ENCODE data around the gene LCN15. TPM values are rescaled to one million over a fixed set of nuclear protein-coding genes. Genes with fewer than 3 reads are reported as not detected.
A peak's percentile ranks its signal among the peaks of the same experiment; 100 is the strongest.

Gene LCN15
- total RNA-seq, 1 donor from 2014 or later, result not detected

DNA sequence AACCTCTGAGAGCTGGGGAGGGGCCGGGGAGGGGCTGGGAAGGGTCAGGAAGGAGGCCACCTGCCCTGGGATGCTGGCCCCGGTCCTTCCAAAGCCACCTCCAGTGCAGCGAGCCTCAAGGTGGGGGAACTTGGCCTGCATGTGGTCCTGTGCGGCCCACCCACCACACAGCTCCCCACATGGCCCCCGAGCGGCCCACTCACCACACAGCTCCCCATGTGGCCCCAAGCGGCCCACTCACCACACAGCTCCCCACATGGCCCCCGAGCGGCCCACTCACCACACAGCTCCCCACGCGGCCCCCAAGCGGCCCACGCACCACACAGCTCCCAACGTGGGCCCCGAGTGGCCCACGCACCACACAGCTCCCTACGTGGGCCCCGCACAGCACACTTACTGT, 19.5 kb downstream of the LCN15 start:
- Mint-ChIP-seq H3K27ac (no peak overlapping the region), H3K27me3 (ENCODE audit: insufficient read depth, low read depth) (peaks cover 4% of the 10 kb centered on the region), H3K9me3 (no peaks in the 10 kb centered on the region), H3K4me3 (no peak overlapping the region), H3K36me3 (no peaks in the 10 kb centered on the region), H3K4me1 (no peaks in the 10 kb centered on the region)
- H3K9ac ChIP-seq, result no peak overlapping the region
- H4K20me1 ChIP-seq (ENCODE audit: low read depth), result no peaks in the 10 kb centered on the region
- H3K36me3 ChIP-seq, result no peaks in the 10 kb centered on the region
- peaks cover 6% of the 10 kb centered on the region for H3K27me3 ChIP-seq
- H3K9me3 ChIP-seq (ENCODE audit: low read depth), result no peaks in the 10 kb centered on the region
- H2AFZ ChIP-seq (replicated peaks), result no peak overlapping the region
- no peak overlapping the region for H3K4me2 ChIP-seq
- H3F3A ChIP-seq (ENCODE audit: low read depth), result no peaks in the 10 kb centered on the region
- no peak overlapping the region for H3K4me3 ChIP-seq
- no peak overlapping the region for H3K27ac ChIP-seq
- TF ChIP-seq EZH2phosphoT487 (IDR thresholded peaks at IDR 0.05) (no peak), EZH2 (IDR thresholded peaks at IDR 0.05) (no peak)
- TF ChIP-seq, protein P1, sequence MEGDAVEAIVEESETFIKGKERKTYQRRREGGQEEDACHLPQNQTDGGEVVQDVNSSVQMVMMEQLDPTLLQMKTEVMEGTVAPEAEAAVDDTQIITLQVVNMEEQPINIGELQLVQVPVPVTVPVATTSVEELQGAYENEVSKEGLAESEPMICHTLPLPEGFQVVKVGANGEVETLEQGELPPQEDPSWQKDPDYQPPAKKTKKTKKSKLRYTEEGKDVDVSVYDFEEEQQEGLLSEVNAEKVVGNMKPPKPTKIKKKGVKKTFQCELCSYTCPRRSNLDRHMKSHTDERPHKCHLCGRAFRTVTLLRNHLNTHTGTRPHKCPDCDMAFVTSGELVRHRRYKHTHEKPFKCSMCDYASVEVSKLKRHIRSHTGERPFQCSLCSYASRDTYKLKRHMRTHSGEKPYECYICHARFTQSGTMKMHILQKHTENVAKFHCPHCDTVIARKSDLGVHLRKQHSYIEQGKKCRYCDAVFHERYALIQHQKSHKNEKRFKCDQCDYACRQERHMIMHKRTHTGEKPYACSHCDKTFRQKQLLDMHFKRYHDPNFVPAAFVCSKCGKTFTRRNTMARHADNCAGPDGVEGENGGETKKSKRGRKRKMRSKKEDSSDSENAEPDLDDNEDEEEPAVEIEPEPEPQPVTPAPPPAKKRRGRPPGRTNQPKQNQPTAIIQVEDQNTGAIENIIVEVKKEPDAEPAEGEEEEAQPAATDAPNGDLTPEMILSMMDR (IDR thresholded peaks at IDR 0.05), result no peak
- DNase-seq (ENCODE audit: low spot score), result no peak
- H3K79me2 ChIP-seq (ENCODE audit: low read depth), result no peaks in the 10 kb centered on the region
- peaks cover 11% of the 10 kb centered on the region for H3K4me1 ChIP-seq

DNA sequence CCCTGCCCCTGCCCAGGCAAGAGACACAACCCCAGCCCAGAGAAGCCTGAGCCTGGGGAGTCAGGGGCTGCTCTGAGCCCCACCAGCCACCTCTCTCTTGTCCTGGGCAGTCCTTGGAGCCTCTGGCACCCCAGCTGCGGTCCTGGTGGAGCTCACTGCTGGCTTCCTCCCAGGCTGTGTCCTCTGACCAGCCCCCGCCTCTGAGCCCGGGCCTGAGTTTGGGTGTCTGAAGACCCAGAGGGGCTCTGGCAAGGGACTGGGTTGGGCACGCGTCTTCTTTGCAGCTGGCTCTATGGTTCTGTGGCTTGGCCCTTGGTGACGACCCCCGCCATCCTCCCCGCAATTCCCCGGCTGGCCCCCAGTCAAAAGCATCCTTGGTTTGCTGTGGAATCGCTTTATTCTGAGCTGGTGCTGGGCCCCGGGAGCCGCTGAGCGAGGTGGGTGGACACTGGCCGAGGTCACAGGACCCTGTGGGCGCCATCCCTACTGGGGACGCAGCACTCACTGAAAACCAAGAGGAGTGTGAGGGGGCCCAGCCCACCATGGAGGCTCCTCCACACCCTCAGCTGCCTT, 20.6 kb downstream of the LCN15 start:
- Mint-ChIP-seq H3K4me3 (no peak overlapping the region), H3K9me3 (no peaks in the 10 kb centered on the region), H3K4me1 (no peaks in the 10 kb centered on the region), H3K27me3 (ENCODE audit: insufficient read depth, low read depth) (peaks cover 2% of the 10 kb centered on the region), H3K36me3 (no peaks in the 10 kb centered on the region), H3K27ac (no peak overlapping the region)
- no peak overlapping the region for H2AFZ ChIP-seq (replicated peaks)
- TF ChIP-seq, protein P1 (IDR thresholded peaks at IDR 0.05), result no peak
- TF ChIP-seq EZH2 (IDR thresholded peaks at IDR 0.05) (no peak), EZH2phosphoT487 (IDR thresholded peaks at IDR 0.05) (no peak)
- H3K4me3 ChIP-seq, result no peak overlapping the region
- no peaks in the 10 kb centered on the region for H3F3A ChIP-seq (ENCODE audit: low read depth)
- H3K27me3 ChIP-seq, result peaks cover 6% of the 10 kb centered on the region
- H3K27ac ChIP-seq, result no peak overlapping the region
- H4K20me1 ChIP-seq (ENCODE audit: low read depth), result no peaks in the 10 kb centered on the region
- H3K9ac ChIP-seq, result no peak overlapping the region
- H3K4me1 ChIP-seq, result peaks cover 11% of the 10 kb centered on the region
- no peaks in the 10 kb centered on the region for H3K36me3 ChIP-seq
- DNase-seq (ENCODE audit: low spot score), result peak; percentile 1
- H3K9me3 ChIP-seq (ENCODE audit: low read depth), result no peaks in the 10 kb centered on the region
- no peaks in the 10 kb centered on the region for H3K79me2 ChIP-seq (ENCODE audit: low read depth)
- no peak overlapping the region for H3K4me2 ChIP-seq

DNA sequence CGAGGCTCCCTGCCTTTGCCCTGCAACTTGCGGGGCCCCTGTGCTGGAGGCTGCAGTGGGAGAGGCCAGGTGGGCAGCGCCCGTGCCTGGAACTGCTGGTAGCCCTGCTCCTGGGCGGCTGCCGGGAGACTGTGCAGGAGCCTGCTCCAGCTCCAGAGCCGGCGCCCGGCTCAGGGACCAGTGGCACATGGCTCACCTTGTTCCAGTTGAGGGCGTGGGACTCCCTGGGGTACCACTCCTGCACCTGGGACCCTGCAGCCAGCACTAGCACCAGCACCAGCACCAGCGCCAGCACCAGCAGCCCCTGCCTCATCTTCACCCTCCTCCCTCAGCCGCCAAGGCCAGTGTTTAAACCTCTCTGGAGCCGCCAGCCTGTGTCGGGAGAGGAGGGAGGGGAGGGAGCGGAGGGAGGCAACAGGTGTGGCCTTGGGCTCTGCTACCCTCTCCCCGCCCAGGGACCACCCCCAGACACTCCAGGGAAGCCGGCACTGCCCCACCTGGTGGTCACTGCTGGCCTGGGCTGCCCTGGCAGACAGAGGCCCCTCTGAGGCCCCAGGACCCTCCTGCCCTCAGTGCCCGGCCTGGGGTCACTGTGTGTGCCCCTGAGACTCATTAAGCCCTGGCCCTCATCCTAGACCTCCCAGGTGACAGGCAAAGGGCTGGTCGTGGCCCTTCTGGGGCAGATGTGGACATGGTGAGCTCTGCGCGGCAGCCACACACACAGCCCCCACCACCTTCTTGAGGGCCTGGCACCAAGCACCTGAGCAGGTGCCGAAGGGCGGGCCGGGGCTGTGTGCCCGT, 21.5 kb downstream of the LCN15 start, which contains the start of gene LCN10:
TSS of gene LCN10 (minus strand) at position 350 of the 801 bp plus-strand sequence. CDS start at position 313, 37 bp downstream.
- H3K4me3 ChIP-seq, result no peak within 1 kb of the TSS
- Mint-ChIP-seq H3K27me3 (ENCODE audit: insufficient read depth, low read depth) (peaks cover 7% of the 10 kb centered on the region), H3K36me3 (no peaks in the 10 kb centered on the region), H3K4me3 (no peak within 1 kb of the TSS), H3K9me3 (no peaks in the 10 kb centered on the region), H3K4me1 (no peaks in the 10 kb centered on the region), H3K27ac (no peak within 1 kb of the TSS)
- DNase-seq (ENCODE audit: low spot score), result peak; percentile 79
- peak within 1 kb of the TSS; percentile 33 for H3K4me2 ChIP-seq
- no peaks in the 10 kb centered on the region for H3K79me2 ChIP-seq (ENCODE audit: low read depth)
- no peak within 1 kb of the TSS for H3K9ac ChIP-seq
- H3K27me3 ChIP-seq, result peaks cover 6% of the 10 kb centered on the region
- H3K4me1 ChIP-seq, result peaks cover 11% of the 10 kb centered on the region
- no peaks in the 10 kb centered on the region for H4K20me1 ChIP-seq (ENCODE audit: low read depth)
- H3K9me3 ChIP-seq (ENCODE audit: low read depth), result no peaks in the 10 kb centered on the region
- no peak within 1 kb of the TSS for H3K27ac ChIP-seq
- TF ChIP-seq, protein P1 (IDR thresholded peaks at IDR 0.05), result peak; percentile 57
- no peak for TF ChIP-seq EZH2 (IDR thresholded peaks at IDR 0.05)
- H2AFZ ChIP-seq (replicated peaks), result no peak within 1 kb of the TSS
- no peaks in the 10 kb centered on the region for H3K36me3 ChIP-seq
- H3F3A ChIP-seq (ENCODE audit: low read depth), result no peaks in the 10 kb centered on the region
